K562 (cell line): ENCODE data around the gene OTUD5. TPM values are rescaled to one million over a fixed set of nuclear protein-coding genes. Genes with fewer than 3 reads are reported as not detected.

Experiments
- ARHGAP35 ChIP-seq: fragments of 450-650 bp; IDR thresholded peaks from 2 replicates; pipeline ENCODE4 v1.6.1; 2018; ENCODE audit not compliant: partially characterized antibody
- ATF1 ChIP-seq, 2 experiments: fragments of 450-650 bp in 1 of 2; IDR thresholded peaks; 2 replicates each; pipeline ENCODE4 v1.6.1; 2016; ENCODE audit warnings: missing compliant biosample characterization in 1 of 2, missing genetic modification characterization in 1 of 2
- CTCFL ChIP-seq: IDR thresholded peaks from 2 replicates; pipeline ENCODE4 v1.6.1; 2011; ENCODE audit warnings: borderline replicate concordance, low read depth, mild to moderate bottlenecking, moderate library complexity, low read length; ENCODE audit not compliant: insufficient read depth, poor library complexity, severe bottlenecking
- DLX4 ChIP-seq: fragments of 250-450 bp; sonication (Bioruptor Pico); IDR thresholded peaks from 2 replicates; pipeline ENCODE4 v1.6.1; 2021; ENCODE audit warnings: mild to moderate bottlenecking
- E2F4 ChIP-seq: sonication (generic); formaldehyde crosslinking; IDR thresholded peaks from 2 replicates; pipeline ENCODE4 v1.8.0; 2022; ENCODE audit warnings: mild to moderate bottlenecking, low read depth, missing genetic modification reagents
- EHMT2 ChIP-seq: fragments of 450-650 bp; IDR thresholded peaks from 2 replicates; pipeline ENCODE4 v1.6.1; 2018; ENCODE audit warnings: antibody characterized with exemption
- GATAD2B ChIP-seq: fragments of 450-650 bp; IDR thresholded peaks from 2 replicates; pipeline ENCODE4 v1.6.1; 2017; ENCODE audit warnings: mild to moderate bottlenecking, borderline replicate concordance
- MXI1 ChIP-seq: IDR thresholded peaks from 2 replicates; pipeline ENCODE4 v1.6.1; 2011; ENCODE audit warnings: low read depth, mild to moderate bottlenecking, improper control_type of control experiment, low read length
- RREB1 ChIP-seq: fragments of 250-450 bp; sonication (Bioruptor Pico); IDR thresholded peaks from 2 replicates; pipeline ENCODE4 v1.4.0; 2020
- SIN3B ChIP-seq: fragments of 450-650 bp; IDR thresholded peaks from 2 replicates; pipeline ENCODE4 v1.6.1; 2017; ENCODE audit warnings: low read depth, mild to moderate bottlenecking, moderate library complexity
- THRAP3 ChIP-seq: fragments of 450-650 bp; IDR thresholded peaks from 2 replicates; pipeline ENCODE4 v1.6.1; 2016; ENCODE audit warnings: mild to moderate bottlenecking, inconsistent platforms, borderline replicate concordance
- ZBTB8A ChIP-seq: fragments of 450-650 bp; IDR thresholded peaks from 2 replicates; pipeline ENCODE4 v1.6.1; 2018; ENCODE audit warnings: mild to moderate bottlenecking, moderate library complexity; ENCODE audit not compliant: partially characterized antibody
- ZNF263 ChIP-seq: sonication (generic); formaldehyde crosslinking; IDR thresholded peaks from 2 replicates; pipeline ENCODE4 v1.8.0; 2022; ENCODE audit warnings: mild to moderate bottlenecking, missing genetic modification reagents, borderline replicate concordance
- ZNF347 ChIP-seq: fragments of 450-650 bp; formaldehyde crosslinking; IDR thresholded peaks from 2 replicates; pipeline ENCODE4 v1.4.0; 2020; ENCODE audit warnings: low read depth, mild to moderate bottlenecking, moderate library complexity
- ZNF395 ChIP-seq: fragments of 200-800 bp; sonication (Bioruptor generic); IDR thresholded peaks from 2 replicates; pipeline ENCODE4 v1.6.1; 2017; ENCODE audit warnings: missing genetic modification characterization, missing compliant biosample characterization
- polyA plus RNA-seq, 8 experiments: library from polyadenylated mRNA; depleted of rRNA in 4 of 8; stranded (reverse) in 5 of 8; unstranded in 3 of 8; fragments of >200 nt; fragmentation: Nextera tagmentation in 2 of 8; fragmentation: Illumina TruSeq in 1 of 8; extraction: Ambion mirVana in 2 of 8; extraction: Trizol in 1 of 8; gene quantifications; 2 replicates each; pipeline versions ENCODE4 v1.2.1 to v1.2.3, GENCODE V29; 2011 to 2014; ENCODE audit warnings: inconsistent platforms in 1 of 8, missing spikeins in 1 of 8
- total RNA-seq, 7 experiments: library from RNA; depleted of rRNA in 6 of 7; stranded (reverse); fragments of >200 nt in 6 of 7; fragmentation: Illumina TruSeq in 2 of 7; extraction: Trizol in 2 of 7; gene quantifications; 2 replicates each; pipeline versions ENCODE4 v1.2.1 to v1.2.3, GENCODE V29; 2011 to 2021; ENCODE audit warnings: low replicate concordance in 1 of 7

The OTUD5 gene
- total and polyA plus RNA-seq, 9 of the 15 experiments (the other 6 are each of a cell fraction or from before 2014, with no cell fraction given): 3.6 to 102 (median 59.0) TPM

GRCh38 chrX:48918643-48919340 is 38.6 kb downstream of the OTUD5 start, which contains the start of gene PIM2 (continued):
- TF ChIP-seq E2F4 (CRISPR knock-in tag) (no peak), DLX4 (CRISPR knock-in tag) (no peak), ZNF347 (CRISPR knock-in tag) (no peak), SIN3B (no peak), ZNF395 (CRISPR knock-in tag) (no peak), RREB1 (no peak), THRAP3 (no peak), ZBTB8A (no peak), ATF1 (CRISPR knock-in tag; IDR thresholded peaks at IDR 0.05) (no peak; the same call in 1 of the 2 replicates), ATF1 (tag; IDR thresholded peaks at IDR 0.05) (peak; percentile 37; the same call in 1 of the 2 replicates), GATAD2B (no peak), CTCFL (no peak), ARHGAP35 (no peak), ZNF263 (CRISPR knock-in tag) (0 out of 2 replicates have a peak, but pooled peaks have one; percentile 38), MXI1 (0 out of 2 replicates have a peak, but pooled peaks have one; percentile 47), EHMT2 (no peak)
